ENCODE measurements around the gene ZNF335.
"Not testable (repeated sequence)": the region's sequence is repeated elsewhere in the genome, so short reads cannot be mapped to it uniquely, and the experiment has no call there.

The ZNF335 gene

GRCh38 chr20:45969712-45970634, 2.0 kb downstream of the ZNF335 start:
- DNase-seq: no peak

GRCh38 chr20:45968801-45969711, 2.9 kb downstream of the ZNF335 start:
- no peak for DNase-seq

- DNase-seq: no peak
Observed at GRCh38 chr20:45968081-45968671, 3.8 kb downstream of the ZNF335 start.

GRCh38 chr20:45967551-45968080, 4.4 kb downstream of the ZNF335 start:
- DNase-seq: no peak

- DNase-seq: no peak
Observed at GRCh38 chr20:45965169-45966002, 6.6 kb downstream of the ZNF335 start.

- no peak for DNase-seq
Observed at GRCh38 chr20:45964006-45964400, 8.0 kb downstream of the ZNF335 start.

GRCh38 chr20:45963059-45964005, 8.7 kb downstream of the ZNF335 start:
- no peak for DNase-seq

GRCh38 chr20:45962031-45962755, 9.8 kb downstream of the ZNF335 start:
- no peak for DNase-seq

GRCh38 chr20:45959956-45960630, 11.9 kb downstream of the ZNF335 start:
- DNase-seq: no peak

GRCh38 chr20:45959126-45959525, 12.9 kb downstream of the ZNF335 start:
- no peak for DNase-seq

GRCh38 chr20:45958593-45958992, 13.4 kb downstream of the ZNF335 start:
- no peak for DNase-seq

- DNase-seq: no peak
Observed at GRCh38 chr20:45957021-45957941, 14.7 kb downstream of the ZNF335 start.

- not testable (repeated sequence) for DNase-seq
Observed at GRCh38 chr20:45956326-45956725, 15.7 kb downstream of the ZNF335 start.

- no peak for DNase-seq
Observed at GRCh38 chr20:45953672-45954071, 18.3 kb downstream of the ZNF335 start.

- no peak for DNase-seq
Observed at GRCh38 chr20:45952861-45953260, 19.1 kb downstream of the ZNF335 start.

- no peak for DNase-seq
Observed at GRCh38 chr20:45951925-45952834, 19.8 kb downstream of the ZNF335 start.

- no peak for DNase-seq
Observed at GRCh38 chr20:45950330-45950646, 21.7 kb downstream of the ZNF335 start.

Data from NCI-H2029 treated with DMSO at 0.1 percent for 48 hours (cell line).